NCI-H1105 (cell line): ENCODE measurements around the gene RIMS4.

Experiments
- DNase-seq: peaks from one replicate; lab custom pipeline; 2025; lab: John Stamatoyannopoulos, UW

The RIMS4 gene

DNA sequence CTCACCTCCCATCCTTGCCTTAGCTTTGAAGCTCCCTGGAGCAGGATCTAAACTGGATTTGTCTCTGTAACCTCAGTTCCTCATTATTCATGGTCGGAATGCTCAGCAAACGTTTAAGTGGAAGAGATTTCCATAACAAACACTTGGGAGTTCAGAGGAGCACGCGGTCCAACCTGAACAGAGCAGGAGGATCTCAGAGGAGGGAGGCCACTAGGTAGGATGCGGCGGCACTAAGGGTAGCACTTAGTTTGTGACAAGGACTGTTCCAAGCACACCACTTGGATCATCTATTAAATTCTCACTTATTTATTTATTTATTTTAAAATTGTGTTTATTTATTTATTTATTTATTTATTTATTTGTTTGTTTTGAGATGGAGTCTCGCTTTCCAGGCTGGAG, 108.5 kb downstream of the RIMS4 start:
- no peak for DNase-seq
